DMS114 treated with DMSO at 0.1 percent for 48 hours (cell line): ENCODE results near the gene SMC1A.

Source experiments
- DNase-seq: peaks from one replicate; lab custom pipeline; 2025; ENCODE audit not compliant: unreplicated experiment; lab: John Stamatoyannopoulos, UW

Gene SMC1A

GRCh38 chrX:53347948-53348347 is 74.5 kb downstream of the SMC1A start:
- no peak for DNase-seq

GRCh38 chrX:53340852-53341645 is 81.4 kb downstream of the SMC1A start:
- DNase-seq: no peak

- no peak for DNase-seq
These were observed 85.4 kb downstream of the SMC1A start for GRCh38 chrX:53337101-53337500.

GRCh38 chrX:53333853-53334252 is 88.6 kb downstream of the SMC1A start:
- DNase-seq: no peak

GRCh38 chrX:53332204-53332603 is 90.2 kb downstream of the SMC1A start:
- DNase-seq: no peak

GRCh38 chrX:53330331-53330730 is 92.1 kb downstream of the SMC1A start:
- DNase-seq: no peak

GRCh38 chrX:53324803-53325202 is 97.7 kb downstream of the SMC1A start:
- DNase-seq: no peak
